ENCODE data around the gene MPO. TPM values are rescaled to one million over a fixed set of nuclear protein-coding genes. Genes with fewer than 3 reads are reported as not detected.
A peak's percentile ranks its signal among the peaks of the same experiment; 100 is the strongest.

The MPO gene
- total and polyA plus RNA-seq, 2 donors (not counting 1 experiment from before 2014, with no cell fraction given), result 0.07 TPM; not detected in 1

DNA sequence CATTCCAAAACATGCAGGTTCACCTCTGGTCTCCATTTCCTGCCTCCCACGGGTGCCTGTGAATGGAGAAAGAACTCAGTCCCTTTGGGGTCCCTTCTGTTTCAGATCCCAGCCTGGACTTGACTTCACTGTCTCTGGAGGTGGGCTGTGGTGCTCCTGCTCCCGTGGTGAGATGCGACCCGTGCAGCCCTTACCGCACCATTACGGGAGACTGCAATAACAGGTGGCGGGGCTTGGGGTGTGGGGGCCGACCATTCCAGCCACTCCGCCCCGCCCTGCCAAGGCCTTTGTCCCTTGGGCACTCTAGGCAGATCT lies 31.8 kb downstream of the MPO start:
- Mint-ChIP-seq H3K9me3 (ENCODE audit: insufficient read depth) (no peaks in the 10 kb centered on the region), H3K4me3 (peak overlapping the region; percentile 92), H3K27ac (no peak overlapping the region), H3K4me1 (peaks cover 19% of the 10 kb centered on the region), H3K27me3 (peaks cover 18% of the 10 kb centered on the region)
- WGBS (ENCODE audit: insufficient coverage), result 32% methylated on average over 10 of the region's 10 CpGs
- intact Hi-C loops (cut with micrococcal nuclease), result loop anchor here (1.0 kb wide), 4 partner anchors 16 to 168 kb away; partner anchors contain the start of genes MKS1 and RNF43
- ChIA-PET CTCF (interaction anchor here (0.9 to 8.4 kb wide), 16 partner anchors 10 to 256 kb away, joined by 3 to 58 read pairs (median 8); partner anchors contain the start of genes HSF5, LPO, MKS1 and RNF43), POLR2A (no interaction called here)
- Histone ChIP-seq H3K4me2 (replicated peaks; ENCODE audit: low read depth, low read length, poor library complexity, severe bottlenecking) (peak overlapping the region; percentile 88), H4K20me1 (ENCODE audit: control insufficient read depth, insufficient read depth, low read length, poor library complexity, severe bottlenecking) (no peaks in the 10 kb centered on the region), H3K27me3 (replicated peaks in 1 of 4; ENCODE audit: control extremely low read depth in 1 of 4, control insufficient read depth in 3 of 4, insufficient read depth in 4 of 4, low read length in 3 of 4) (peaks cover 0 to 35% (median 8%) of the 10 kb centered on the region in 4 experiments), H3K4me3 (ENCODE audit: control extremely low read depth in 1 of 5, extremely low read depth in 1 of 5, insufficient read depth in 1 of 5, low read depth in 2 of 5, low read length in 4 of 5) (peak overlapping the region in 4 of 5 experiments; percentile 60 to 66 (median 62)), H3K79me2 (ENCODE audit: control insufficient read depth, insufficient read depth, low read length) (no peaks in the 10 kb centered on the region), H2AFZ (ENCODE audit: insufficient read depth, low read depth, low read length, poor library complexity, severe bottlenecking) (peak overlapping the region; percentile 93), H3K36me3 (replicated peaks in 1 of 2; ENCODE audit: control extremely low read depth in 1 of 2, control insufficient read depth in 1 of 2, extremely low read depth in 1 of 2, insufficient read depth in 2 of 2, low read length in 1 of 2) (no peaks in the 10 kb centered on the region), H3K9ac (ENCODE audit: low read length) (peak overlapping the region; percentile 67), H3K4me1 (ENCODE audit: control insufficient read depth in 2 of 2, insufficient read depth in 2 of 2, low read length in 2 of 2) (peaks cover 14 to 18% of the 10 kb centered on the region in 2 donors), H3K27ac (ENCODE audit: low read length in 2 of 2) (no peak overlapping the region), H3K9me3 (ENCODE audit: control extremely low read depth in 1 of 3, control insufficient read depth in 2 of 3, insufficient read depth in 1 of 3, low read length in 2 of 3) (no peaks in the 10 kb centered on the region)
- TF ChIP-seq EZH2 (IDR thresholded peaks at IDR 0.05; ENCODE audit: borderline replicate concordance, insufficient read depth, low read depth, low read length, poor library complexity, severe bottlenecking), result no peak
- TF ChIP-seq, protein P1, sequence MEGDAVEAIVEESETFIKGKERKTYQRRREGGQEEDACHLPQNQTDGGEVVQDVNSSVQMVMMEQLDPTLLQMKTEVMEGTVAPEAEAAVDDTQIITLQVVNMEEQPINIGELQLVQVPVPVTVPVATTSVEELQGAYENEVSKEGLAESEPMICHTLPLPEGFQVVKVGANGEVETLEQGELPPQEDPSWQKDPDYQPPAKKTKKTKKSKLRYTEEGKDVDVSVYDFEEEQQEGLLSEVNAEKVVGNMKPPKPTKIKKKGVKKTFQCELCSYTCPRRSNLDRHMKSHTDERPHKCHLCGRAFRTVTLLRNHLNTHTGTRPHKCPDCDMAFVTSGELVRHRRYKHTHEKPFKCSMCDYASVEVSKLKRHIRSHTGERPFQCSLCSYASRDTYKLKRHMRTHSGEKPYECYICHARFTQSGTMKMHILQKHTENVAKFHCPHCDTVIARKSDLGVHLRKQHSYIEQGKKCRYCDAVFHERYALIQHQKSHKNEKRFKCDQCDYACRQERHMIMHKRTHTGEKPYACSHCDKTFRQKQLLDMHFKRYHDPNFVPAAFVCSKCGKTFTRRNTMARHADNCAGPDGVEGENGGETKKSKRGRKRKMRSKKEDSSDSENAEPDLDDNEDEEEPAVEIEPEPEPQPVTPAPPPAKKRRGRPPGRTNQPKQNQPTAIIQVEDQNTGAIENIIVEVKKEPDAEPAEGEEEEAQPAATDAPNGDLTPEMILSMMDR (IDR thresholded peaks at IDR 0.05), result no peak
- ATAC-seq (ENCODE audit: low read depth) (no peak), DNase-seq (no peak)

DNA sequence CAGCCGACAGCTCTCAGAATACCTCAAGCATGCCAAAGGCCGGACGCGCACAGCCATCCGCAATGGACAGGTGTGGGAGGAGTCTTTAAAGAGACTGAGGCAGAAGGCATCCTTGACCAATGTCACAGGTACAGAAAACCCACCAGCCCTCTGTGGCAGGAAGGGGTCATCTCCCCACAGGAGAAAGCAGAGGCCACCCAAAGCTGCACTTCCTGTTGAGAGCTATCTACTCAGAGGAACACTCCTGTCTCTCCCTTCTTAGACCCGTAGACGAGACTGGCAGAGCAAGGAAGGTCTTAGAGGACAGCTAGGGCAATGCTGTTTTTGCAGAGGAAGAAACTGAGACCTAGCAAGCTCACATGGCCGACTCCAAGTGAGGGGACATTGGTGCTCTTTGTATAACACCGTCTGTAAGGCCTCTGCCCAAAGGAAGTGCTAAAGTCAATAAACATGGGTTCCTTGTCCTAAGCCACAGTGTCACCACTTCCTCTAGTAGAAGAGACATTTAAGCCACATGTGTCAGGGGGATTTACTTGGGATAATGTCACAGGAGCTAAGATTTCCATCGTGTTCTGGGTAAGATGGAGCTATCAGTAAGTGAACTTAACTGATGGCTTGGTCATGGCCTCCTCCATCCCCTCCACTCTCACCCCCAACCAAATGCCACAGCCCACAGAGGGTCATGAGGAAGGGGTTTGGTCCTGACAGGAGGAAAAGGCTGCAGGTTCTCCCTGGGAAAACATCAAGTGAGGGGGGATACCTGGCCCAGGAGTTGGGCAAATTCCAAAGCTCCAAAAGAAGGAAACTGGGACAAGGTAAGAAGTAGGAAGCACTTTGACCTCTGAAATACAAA lies 33.0 kb downstream of the MPO start:
- ChIA-PET CTCF (interaction anchor here (0.7 to 8.4 kb wide), 13 partner anchors 8 to 240 kb away, joined by 3 to 58 read pairs (median 4); partner anchors contain the start of genes HSF5 and MKS1), POLR2A (interaction anchor here (0.6 kb wide), 1 partner anchor 269 kb away, joined by 5 read pairs; no protein-coding TSS in a partner anchor)
- H3K27ac Mint-ChIP-seq, result no peak overlapping the region
- peak overlapping the region; percentile 37 for H3K4me3 Mint-ChIP-seq
- Histone ChIP-seq H3K4me1 (ENCODE audit: control insufficient read depth in 2 of 2, insufficient read depth in 2 of 2, low read length in 2 of 2) (peaks cover 14 to 18% of the 10 kb centered on the region in 2 donors), H3K36me3 (replicated peaks in 1 of 2; ENCODE audit: control extremely low read depth in 1 of 2, control insufficient read depth in 1 of 2, extremely low read depth in 1 of 2, insufficient read depth in 2 of 2, low read length in 1 of 2) (no peaks in the 10 kb centered on the region), H3K79me2 (ENCODE audit: control insufficient read depth, insufficient read depth, low read length) (no peaks in the 10 kb centered on the region), H3K9me3 (ENCODE audit: control extremely low read depth in 1 of 3, control insufficient read depth in 2 of 3, insufficient read depth in 1 of 3, low read length in 2 of 3) (no peaks in the 10 kb centered on the region), H3K4me3 (ENCODE audit: control extremely low read depth in 1 of 5, extremely low read depth in 1 of 5, insufficient read depth in 1 of 5, low read depth in 2 of 5, low read length in 4 of 5) (no peak overlapping the region), H3K27me3 (replicated peaks in 1 of 4; ENCODE audit: control extremely low read depth in 1 of 4, control insufficient read depth in 3 of 4, insufficient read depth in 4 of 4, low read length in 3 of 4) (peaks cover 0 to 35% (median 9%) of the 10 kb centered on the region in 4 experiments), H3K9ac (ENCODE audit: low read length) (no peak overlapping the region), H3K4me2 (replicated peaks; ENCODE audit: low read depth, low read length, poor library complexity, severe bottlenecking) (no peak overlapping the region), H2AFZ (ENCODE audit: insufficient read depth, low read depth, low read length, poor library complexity, severe bottlenecking) (peak overlapping the region; percentile 54), H4K20me1 (ENCODE audit: control insufficient read depth, insufficient read depth, low read length, poor library complexity, severe bottlenecking) (no peaks in the 10 kb centered on the region), H3K27ac (ENCODE audit: low read length in 2 of 2) (no peak overlapping the region)
- H3K27me3 Mint-ChIP-seq, result peaks cover 26% of the 10 kb centered on the region
- ATAC-seq (ENCODE audit: low read depth), result no peak
- 77% methylated on average over 7 of the region's 10 CpGs for WGBS (ENCODE audit: insufficient coverage)
- peaks cover 19% of the 10 kb centered on the region for H3K4me1 Mint-ChIP-seq
- TF ChIP-seq EZH2 (IDR thresholded peaks at IDR 0.05; ENCODE audit: borderline replicate concordance, insufficient read depth, low read depth, low read length, poor library complexity, severe bottlenecking), result no peak
- TF ChIP-seq, protein P1 (IDR thresholded peaks at IDR 0.05), result no peak
- H3K9me3 Mint-ChIP-seq (ENCODE audit: insufficient read depth), result no peaks in the 10 kb centered on the region
- DNase-seq, result no peak
- intact Hi-C loops (cut with micrococcal nuclease), result no loop called here
